Erythroblast (primary cell): ENCODE measurements around the gene TOX3.

ENCODE experiments used
- DNase-seq, 2 experiments: peaks; one replicate each; lab custom pipeline; 2025; lab: John Stamatoyannopoulos, UW
- GATA1 ChIP-seq: IDR thresholded peaks from 2 replicates; pipeline ENCODE4 v1.6.1; 2011; ENCODE audit warnings: low read depth, mild to moderate bottlenecking, control low read depth, low read length, moderate library complexity
- POLR2A ChIP-seq: IDR thresholded peaks from 2 replicates; pipeline ENCODE4 v1.6.1; 2011; ENCODE audit warnings: mild to moderate bottlenecking, low read length

The TOX3 gene

DNA sequence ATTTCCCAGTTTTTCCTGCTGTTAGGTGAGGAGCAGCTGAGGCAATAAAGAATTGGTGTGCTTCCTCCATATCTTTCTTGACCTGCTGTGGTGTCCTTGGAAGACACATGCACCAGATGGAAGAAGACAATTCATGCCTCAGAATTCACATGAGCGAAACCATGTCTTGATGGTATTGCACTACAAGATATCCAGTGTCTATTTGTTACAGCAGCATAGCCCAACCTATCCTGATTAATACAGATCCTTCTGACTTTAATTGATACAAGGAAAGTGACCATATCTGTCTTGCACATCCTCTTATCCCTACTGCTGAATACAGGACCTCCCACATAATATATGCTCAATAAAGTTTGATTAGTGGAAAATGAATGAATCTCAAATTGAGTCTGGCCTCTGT is 9.1 kb upstream of the TOX3 start:
- TF ChIP-seq POLR2A (no peak), GATA1 (no peak)
- DNase-seq: no peak

DNA sequence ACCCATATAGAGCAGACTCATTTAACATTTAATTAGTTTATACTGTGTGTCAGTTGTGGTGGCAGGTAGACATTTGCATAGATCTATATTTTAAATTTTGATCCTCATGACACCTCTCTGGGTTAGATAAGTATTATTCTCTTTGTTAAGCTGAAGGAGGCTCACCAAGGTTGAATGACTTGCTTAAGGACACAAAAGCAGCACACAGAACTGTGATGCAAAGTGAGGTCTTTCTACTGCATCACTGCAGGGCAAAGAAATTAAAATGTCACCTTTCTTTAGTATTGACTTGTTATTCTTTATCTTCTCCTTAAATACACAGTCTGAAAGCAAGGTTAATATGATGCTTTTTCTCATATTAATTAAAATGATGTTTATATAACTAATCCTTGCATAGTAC is 8.6 kb upstream of the TOX3 start:
- DNase-seq: no peak
- no peak for TF ChIP-seq GATA1
- no peak for TF ChIP-seq POLR2A

DNA sequence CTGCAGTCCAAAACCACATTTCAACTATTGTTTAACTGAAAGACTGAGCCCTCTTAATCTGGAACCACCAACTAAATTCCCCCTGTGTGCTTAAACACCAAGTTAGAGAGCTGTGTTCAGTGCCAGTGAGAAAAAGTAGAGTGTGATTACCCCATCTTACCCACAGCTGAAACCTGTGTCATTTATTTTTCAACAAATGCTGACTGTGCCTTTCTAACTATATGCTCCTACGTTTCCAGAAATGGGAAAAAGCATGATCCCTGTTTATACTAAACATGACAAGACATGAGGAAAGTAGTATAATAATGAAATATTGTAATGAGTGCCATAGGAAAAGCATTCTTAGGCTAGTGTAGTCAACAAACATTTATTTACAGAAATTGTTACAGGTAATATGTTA is 7.4 kb upstream of the TOX3 start:
- no peak for TF ChIP-seq POLR2A
- no peak for TF ChIP-seq GATA1
- DNase-seq: no peak

DNA sequence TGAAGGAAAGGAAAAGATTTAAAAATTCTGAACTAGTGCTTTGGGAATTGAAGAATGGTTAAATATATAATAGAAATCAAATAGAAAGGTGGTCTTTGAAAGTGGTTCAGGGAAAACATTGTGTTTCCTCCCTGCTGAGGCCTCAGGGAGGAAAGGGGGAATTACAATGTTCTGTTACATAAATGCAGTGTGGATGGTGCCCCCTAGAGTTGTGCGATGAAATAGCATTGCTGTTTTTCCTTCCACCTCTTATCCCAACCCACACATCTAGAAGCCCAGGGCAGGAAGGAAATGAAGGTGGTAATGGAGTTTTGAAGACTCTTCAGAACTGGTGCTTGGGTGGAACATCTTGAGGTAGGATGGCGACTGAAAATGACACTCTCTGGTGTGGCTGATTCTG is 6.4 kb upstream of the TOX3 start:
- DNase-seq: no peak
- TF ChIP-seq POLR2A: no peak
- TF ChIP-seq GATA1: no peak

DNA sequence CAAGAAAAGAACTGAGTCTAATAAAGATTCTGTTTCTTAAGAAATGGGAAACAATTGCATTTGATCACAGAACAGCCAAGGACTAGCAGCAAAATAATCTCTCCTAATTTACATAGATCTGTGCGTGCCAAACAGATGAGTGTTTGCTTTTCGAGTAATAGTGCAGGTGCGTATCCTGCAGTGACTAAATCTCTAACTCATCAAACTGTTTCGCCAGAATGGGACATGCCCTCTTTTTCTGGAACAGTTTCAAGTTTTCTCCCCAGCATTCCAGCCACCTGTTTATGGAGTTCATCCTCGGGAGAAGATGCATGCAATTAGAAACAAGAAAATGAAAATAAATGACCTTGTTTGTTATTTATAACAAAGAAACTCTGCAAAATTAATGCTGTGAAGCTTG is 5.7 kb upstream of the TOX3 start:
- no peak for DNase-seq
- TF ChIP-seq GATA1 (no peak), POLR2A (no peak)

DNA sequence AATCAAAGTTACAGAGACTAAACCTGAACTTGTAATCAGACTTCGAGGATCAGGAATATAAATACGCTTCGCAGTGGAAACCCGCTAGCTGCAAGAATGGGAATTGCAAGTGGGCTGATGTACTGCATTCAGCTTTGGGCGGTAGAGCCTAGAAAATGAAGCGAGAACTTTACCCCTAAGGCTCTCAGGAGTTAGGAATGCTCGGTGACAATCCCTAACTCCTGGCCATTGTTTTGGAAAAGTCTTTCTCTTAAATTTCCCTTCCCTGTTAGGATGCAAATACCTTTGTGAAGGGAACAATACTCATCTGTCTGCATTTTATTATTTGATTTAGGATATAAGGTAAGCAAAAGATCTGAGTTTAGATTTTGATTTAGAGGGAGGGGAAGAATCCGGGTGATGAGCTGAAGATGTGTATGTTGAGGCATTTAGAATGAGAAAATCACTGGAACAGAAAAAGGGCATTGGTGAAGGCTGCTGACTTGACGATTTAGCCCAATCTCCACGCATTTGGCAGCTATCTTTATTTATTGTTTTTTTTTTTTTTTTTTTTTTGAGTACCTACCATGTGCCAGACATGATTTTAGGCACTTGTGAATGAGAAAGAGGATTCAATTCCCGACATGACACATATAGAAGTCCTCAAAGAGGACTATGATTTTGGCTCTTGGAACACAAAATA is 2.2 kb upstream of the TOX3 start:
- TF ChIP-seq GATA1 (no peak), POLR2A (no peak)
- no peak for DNase-seq

DNA sequence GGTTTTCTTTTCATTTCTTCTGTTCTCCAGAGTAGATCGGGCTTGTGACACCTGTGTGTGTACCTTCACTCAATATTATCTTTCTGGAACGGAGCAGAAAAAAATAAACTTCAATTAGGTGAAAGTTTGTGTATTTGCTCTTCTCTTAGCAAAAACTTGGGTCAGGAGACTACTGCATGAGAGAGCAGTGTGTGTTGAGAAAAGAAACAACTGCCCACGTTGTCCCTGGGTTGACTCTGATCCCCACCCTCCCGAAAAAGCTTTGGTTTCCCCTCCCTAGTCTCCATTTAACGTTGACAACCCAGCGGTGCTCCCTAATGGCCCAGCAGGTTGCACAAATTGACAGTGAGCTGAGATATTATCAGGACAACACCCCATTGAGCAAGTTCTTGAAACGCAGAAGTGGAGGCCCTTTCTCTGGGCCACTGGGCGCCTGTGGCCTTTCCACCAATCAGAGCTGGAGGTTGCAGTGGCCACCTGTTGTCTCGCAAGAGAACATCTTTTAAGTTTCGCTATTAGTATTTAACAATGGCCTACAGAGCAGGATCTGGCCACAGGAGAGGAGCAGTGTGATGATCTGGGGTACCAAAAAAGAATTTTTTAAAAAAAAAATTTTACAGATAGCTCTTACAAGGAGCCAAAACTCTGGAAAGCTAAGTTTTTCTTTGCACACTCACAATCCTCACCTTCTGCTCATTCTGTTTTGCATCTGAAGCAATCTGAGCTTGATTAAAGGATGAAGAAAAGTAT is 1.5 kb upstream of the TOX3 start:
- TF ChIP-seq GATA1: no peak
- no peak for TF ChIP-seq POLR2A
- no peak for DNase-seq

DNA sequence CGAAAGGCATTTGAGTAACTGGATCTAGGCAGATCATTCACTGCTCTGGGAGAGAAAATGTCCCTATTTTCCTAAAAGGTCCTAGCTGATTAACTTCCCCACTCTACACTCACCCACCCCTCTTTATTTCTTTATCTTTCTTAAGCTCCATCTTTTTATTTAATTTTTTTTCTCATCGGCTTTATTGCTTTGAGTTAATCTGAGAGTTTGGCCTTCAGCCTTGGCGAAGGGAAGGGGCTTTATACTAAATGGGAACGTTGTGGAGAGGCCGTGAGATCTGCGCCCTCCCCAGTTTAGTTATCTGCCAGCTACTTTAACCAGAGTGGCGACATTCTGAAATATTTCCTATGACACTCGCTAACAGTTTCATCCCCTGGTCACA is 882 bp upstream of the TOX3 start:
- TF ChIP-seq POLR2A: no peak
- no peak for TF ChIP-seq GATA1
- no peak for DNase-seq

DNA sequence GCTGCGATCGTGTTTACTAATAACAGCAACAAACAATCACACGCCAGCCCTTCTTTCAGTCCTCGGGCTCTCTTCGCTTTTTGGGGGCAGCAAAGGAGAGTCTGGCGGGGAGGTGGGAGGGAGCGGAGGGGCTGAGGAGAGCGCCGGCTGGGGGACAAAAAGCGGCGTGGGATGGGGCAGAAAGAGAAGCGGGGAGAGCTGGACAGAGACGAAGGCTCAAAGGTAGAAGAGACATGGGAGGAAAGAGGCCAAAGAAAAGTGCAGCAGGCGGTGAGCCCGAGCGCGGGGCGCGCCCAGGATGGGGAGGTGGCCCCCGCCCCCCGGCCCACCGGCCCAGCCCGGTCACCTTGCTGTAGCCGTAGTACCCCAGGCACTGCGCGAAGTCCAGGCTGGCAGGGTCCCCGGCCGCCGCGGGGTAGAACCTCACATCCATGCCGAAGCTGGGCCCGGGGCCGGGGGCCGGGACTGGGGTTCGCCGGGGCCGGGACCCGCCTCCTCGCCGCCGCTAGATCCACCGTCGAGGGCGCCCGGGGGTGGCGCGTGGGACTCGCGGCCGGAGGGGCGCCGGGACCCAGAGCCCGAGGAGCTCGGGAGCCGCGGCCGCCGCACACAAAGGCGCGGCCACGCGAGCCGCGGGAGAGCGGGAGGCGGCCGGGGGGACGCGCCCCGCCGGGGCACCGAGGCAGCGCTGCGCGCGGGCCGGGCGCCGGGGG is 496 bp downstream of the TOX3 start:
- TF ChIP-seq GATA1 (no peak), POLR2A (no peak)
- DNase-seq: no peak

DNA sequence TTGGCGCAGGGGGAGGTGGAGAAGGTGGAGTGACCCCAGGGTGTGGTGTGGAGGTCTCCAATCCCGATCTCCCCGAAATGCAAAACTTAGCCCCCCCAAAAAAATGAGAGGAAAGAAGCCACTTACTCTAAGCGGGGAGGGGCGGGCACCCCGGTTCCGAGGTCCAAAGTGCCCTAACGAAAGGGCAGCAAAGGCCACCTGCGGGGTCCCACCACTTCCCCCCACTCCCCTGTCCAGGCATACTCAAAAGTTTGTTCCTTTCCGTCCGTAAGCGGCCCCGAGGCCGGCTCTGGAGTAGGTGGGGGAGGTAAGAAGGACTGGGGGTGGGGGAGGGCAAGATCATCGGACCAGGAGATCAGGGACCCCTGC is 1.1 kb downstream of the TOX3 start:
- no peak for DNase-seq
- TF ChIP-seq POLR2A (no peak), GATA1 (no peak)

DNA sequence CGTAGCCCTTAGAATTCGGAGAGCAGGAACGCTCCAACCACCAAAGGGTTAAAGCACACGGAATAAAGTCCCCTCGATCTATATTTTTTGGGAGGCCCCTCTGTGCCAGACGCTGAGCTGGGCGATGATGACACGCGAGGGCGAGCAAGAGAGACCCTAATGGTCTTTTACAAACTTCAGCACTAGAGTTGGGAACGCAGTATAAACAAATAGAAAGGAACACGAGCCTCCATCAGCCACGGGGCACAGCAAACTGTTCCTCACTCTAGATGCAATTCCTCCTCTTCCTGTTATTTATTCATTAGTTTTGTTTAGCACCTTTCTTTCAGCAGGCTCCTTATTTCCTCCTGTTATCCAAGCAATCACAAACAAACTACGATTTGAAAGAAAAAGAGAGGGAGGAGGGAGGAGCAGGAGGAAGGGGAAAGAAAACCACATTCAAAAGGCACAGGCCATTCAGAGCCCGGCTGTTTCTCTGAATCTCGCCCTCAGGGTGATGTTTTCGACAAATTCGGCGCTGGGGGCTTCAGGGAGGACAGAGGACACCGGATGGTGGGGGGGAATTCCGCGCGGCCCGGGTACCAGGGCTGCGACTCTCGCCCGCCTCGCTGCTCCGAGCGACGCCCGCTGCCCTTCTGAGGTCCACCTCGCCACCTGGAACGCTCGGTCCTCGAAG is 1.6 kb downstream of the TOX3 start:
- TF ChIP-seq GATA1 (no peak), POLR2A (no peak)
- DNase-seq: no peak

DNA sequence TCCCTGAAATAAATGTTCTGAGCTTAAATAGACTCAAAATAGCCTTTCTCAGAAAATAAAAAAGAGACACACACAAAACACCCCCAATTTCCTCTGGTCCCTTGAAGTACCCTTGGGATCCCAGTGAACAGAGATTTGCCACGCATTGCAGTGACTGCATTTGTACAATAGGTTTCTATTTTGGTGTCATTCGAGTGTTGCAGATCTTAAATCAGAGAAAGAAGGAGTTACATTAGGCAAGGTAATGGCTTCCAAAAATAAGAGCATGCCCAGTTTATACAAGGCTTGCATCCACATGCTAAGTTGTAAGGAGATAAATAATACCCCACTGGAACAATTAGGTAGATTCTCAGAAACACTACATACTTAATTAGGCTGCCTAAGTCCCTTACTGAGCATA is 2.2 kb downstream of the TOX3 start:
- no peak for DNase-seq
- no peak for TF ChIP-seq GATA1
- TF ChIP-seq POLR2A: no peak

DNA sequence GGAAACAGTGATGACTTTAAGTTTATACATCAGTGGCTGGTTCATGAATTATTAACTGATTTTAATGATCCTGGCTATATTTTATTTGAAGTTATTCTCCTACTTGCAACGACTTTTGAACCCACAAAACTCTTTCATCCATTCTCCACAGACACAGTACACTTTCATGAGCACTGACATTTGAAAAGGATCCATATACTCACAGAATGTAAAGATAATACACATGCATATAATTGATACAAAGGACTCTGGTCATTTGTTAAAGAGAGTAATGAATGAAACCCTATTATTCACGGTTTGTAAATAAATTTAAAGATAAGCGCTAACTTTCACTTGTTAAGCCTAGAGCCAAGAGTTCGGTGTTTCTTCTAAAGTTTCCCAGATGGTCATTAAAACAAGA is 3.3 kb downstream of the TOX3 start:
- no peak for DNase-seq
- TF ChIP-seq POLR2A (no peak), GATA1 (no peak)

DNA sequence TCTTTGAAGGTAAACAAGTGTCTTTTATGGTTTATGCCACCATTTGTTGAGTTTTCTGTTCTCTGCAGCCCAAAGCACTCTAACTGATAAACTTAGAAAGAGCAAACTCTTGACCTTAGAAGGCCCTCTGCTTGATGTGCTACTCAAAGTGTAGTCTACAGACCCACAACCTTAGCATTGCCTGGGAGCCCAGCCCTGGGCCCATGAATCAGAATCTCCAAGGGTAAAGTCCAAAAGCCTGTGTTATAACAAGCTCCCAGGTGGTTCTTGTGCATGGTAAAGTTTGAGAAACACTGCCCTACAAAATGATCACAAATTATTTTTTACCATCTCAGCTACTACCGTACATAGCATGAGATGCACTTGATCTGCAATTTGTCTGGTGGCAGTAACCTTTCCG is 6.0 kb downstream of the TOX3 start:
- DNase-seq: no peak
- TF ChIP-seq GATA1 (no peak), POLR2A (no peak)
